Smooth muscle cell (in vitro differentiated cells): Measurements from ENCODE around the gene ENKD1. TPM values are rescaled to one million over a fixed set of nuclear protein-coding genes. Genes with fewer than 3 reads are reported as not detected.

ENCODE experiments used
- DNase-seq: peaks from one replicate; lab custom pipeline; 2025; ENCODE audit not compliant: unreplicated experiment; lab: John Stamatoyannopoulos, UW
- H2AFZ ChIP-seq: fragments of 200-600 bp; sonication (generic); 2 replicates; pipeline ENCODE4 v1.6.0; 2016; ENCODE audit warnings: antibody characterized with exemption, low read depth, mild to moderate bottlenecking
- H3F3A ChIP-seq: fragments of 200-600 bp; sonication (generic); 2 replicates; pipeline ENCODE4 v1.6.0; 2017; ENCODE audit warnings: antibody characterized with exemption, low read depth
- H3K27ac ChIP-seq: fragments of 200-600 bp; sonication (generic); 2 replicates; pipeline ENCODE4 v1.5.1; 2016; ENCODE audit warnings: low read depth, mild to moderate bottlenecking
- H3K27me3 ChIP-seq: fragments of 200-600 bp; sonication (generic); 2 replicates; pipeline ENCODE4 v1.6.1; 2016; ENCODE audit warnings: low read depth, mild to moderate bottlenecking
- H3K36me3 ChIP-seq: fragments of 200-600 bp; sonication (generic); 2 replicates; pipeline ENCODE4 v1.5.1; 2016; ENCODE audit warnings: low read depth
- H3K4me1 ChIP-seq: fragments of 200-600 bp; sonication (generic); 2 replicates; pipeline ENCODE4 v1.5.1; 2016; ENCODE audit warnings: low read depth
- H3K4me2 ChIP-seq: fragments of 200-600 bp; sonication (generic); 2 replicates; pipeline ENCODE4 v1.6.0; 2016; ENCODE audit warnings: mild to moderate bottlenecking
- H3K4me3 ChIP-seq: fragments of 200-600 bp; sonication (generic); 2 replicates; pipeline ENCODE4 v1.5.1; 2016; ENCODE audit warnings: mild to moderate bottlenecking
- H3K79me2 ChIP-seq: fragments of 200-600 bp; sonication (generic); 2 replicates; pipeline ENCODE4 v1.6.0; 2016; ENCODE audit warnings: low read depth, mild to moderate bottlenecking
- H3K9ac ChIP-seq: fragments of 200-600 bp; sonication (generic); 2 replicates; pipeline ENCODE4 v1.6.0; 2016; ENCODE audit warnings: low read depth
- H3K9me3 ChIP-seq: fragments of 200-600 bp; sonication (generic); replicated peaks from 2 replicates; pipeline ENCODE4 v1.5.1; 2016; ENCODE audit warnings: low read depth
- H4K20me1 ChIP-seq: fragments of 200-600 bp; sonication (generic); 2 replicates; pipeline ENCODE4 v1.6.0; 2016; ENCODE audit warnings: low read depth
- CTCF ChIP-seq: fragments of 200-600 bp; sonication (generic); IDR thresholded peaks from 2 replicates; pipeline ENCODE4 v1.5.1; 2017; ENCODE audit warnings: borderline replicate concordance, mild to moderate bottlenecking, antibody characterized with exemption; ENCODE audit not compliant: insufficient read depth, poor library complexity, severe bottlenecking
- WGBS: methylation state at CpG from one replicate; pipeline ENCODE4 v1.1.7; 2016; ENCODE audit warnings: low lambda C conversion rate; 5-methylcytosine and 5-hydroxymethylcytosine counted together
- polyA plus RNA-seq: library from polyadenylated mRNA; unstranded; fragments of >200 nt; fragmentation: Nextera tagmentation; extraction: Ambion mirVana; gene quantifications from 2 replicates; pipeline ENCODE4 v1.2.1, GENCODE V29; 2016
- total RNA-seq: library from RNA; depleted of rRNA; stranded (reverse); fragments of >200 nt; gene quantifications from 2 replicates; pipeline ENCODE4 v1.2.3, GENCODE V29; 2014

The ENKD1 gene
- total and polyA plus RNA-seq, 2 experiments from 2014 or later, result 9.8 to 14.2 TPM

GRCh38 chr16:67707790-67708189 is 41.2 kb upstream of the ENKD1 start:
- Histone ChIP-seq H3K4me3 (no peak overlapping the region), H3F3A (no peaks in the 10 kb centered on the region), H2AFZ (no peak overlapping the region), H4K20me1 (peaks cover 83% of the 10 kb centered on the region), H3K4me1 (no peaks in the 10 kb centered on the region), H3K36me3 (no peaks in the 10 kb centered on the region), H3K27ac (no peak overlapping the region), H3K4me2 (no peak overlapping the region), H3K27me3 (no peaks in the 10 kb centered on the region), H3K79me2 (peaks cover 71% of the 10 kb centered on the region), H3K9ac (no peak overlapping the region), H3K9me3 (no peaks in the 10 kb centered on the region)
- DNase-seq, result no peak
- WGBS, result 97% methylated on average over 5 of the region's 5 CpGs
- TF ChIP-seq CTCF, result no peak

GRCh38 chr16:67707210-67707609 is 40.7 kb upstream of the ENKD1 start:
- Histone ChIP-seq H3K79me2 (peaks cover 73% of the 10 kb centered on the region), H3K27ac (no peak overlapping the region), H3K27me3 (no peaks in the 10 kb centered on the region), H2AFZ (no peak overlapping the region), H4K20me1 (peaks cover 85% of the 10 kb centered on the region), H3K9me3 (no peaks in the 10 kb centered on the region), H3K9ac (no peak overlapping the region), H3K4me2 (no peak overlapping the region), H3K4me1 (no peaks in the 10 kb centered on the region), H3K4me3 (no peak overlapping the region), H3F3A (no peaks in the 10 kb centered on the region), H3K36me3 (no peaks in the 10 kb centered on the region)
- DNase-seq, result no peak
- 100% methylated on average over 4 of the region's 4 CpGs for WGBS
- no peak for TF ChIP-seq CTCF

DNA sequence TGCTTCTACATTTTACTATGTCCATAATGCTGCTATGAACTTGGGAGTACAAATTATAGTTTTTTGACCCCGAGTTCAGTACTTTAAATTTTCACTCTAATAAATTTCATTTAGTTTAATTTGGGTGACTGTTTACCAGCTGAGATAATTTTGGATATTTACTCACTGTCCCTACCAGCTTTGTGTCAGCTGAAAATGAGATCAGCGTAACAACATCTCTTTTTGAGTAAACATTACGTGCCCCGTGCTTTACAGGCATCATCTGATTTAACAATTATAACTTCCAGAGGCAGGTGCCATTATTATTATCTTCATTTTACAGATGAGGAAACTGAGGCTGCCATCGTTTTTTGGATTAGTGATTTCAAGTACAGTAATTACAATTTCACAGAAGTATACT is 37.6 kb upstream of the ENKD1 start:
- H3K36me3 ChIP-seq, result no peaks in the 10 kb centered on the region
- H3K4me1 ChIP-seq, result no peaks in the 10 kb centered on the region
- no peaks in the 10 kb centered on the region for H3K9me3 ChIP-seq
- TF ChIP-seq CTCF, result no peak
- no peak overlapping the region for H3K9ac ChIP-seq
- no peaks in the 10 kb centered on the region for H3F3A ChIP-seq
- H3K4me3 ChIP-seq, result no peak overlapping the region
- no peaks in the 10 kb centered on the region for H3K27me3 ChIP-seq
- DNase-seq, result no peak
- 95% methylated on average over 5 of the region's 5 CpGs for WGBS
- peaks cover 50% of the 10 kb centered on the region for H3K79me2 ChIP-seq
- H4K20me1 ChIP-seq, result peaks cover 57% of the 10 kb centered on the region
- no peak overlapping the region for H2AFZ ChIP-seq
- no peak overlapping the region for H3K4me2 ChIP-seq
- H3K27ac ChIP-seq, result no peak overlapping the region

- no peak for TF ChIP-seq CTCF
- Histone ChIP-seq H3K9me3 (no peaks in the 10 kb centered on the region), H3K4me1 (no peaks in the 10 kb centered on the region), H3K36me3 (no peaks in the 10 kb centered on the region), H3K27me3 (no peaks in the 10 kb centered on the region), H3F3A (no peaks in the 10 kb centered on the region), H4K20me1 (peaks cover 52% of the 10 kb centered on the region), H2AFZ (no peak overlapping the region), H3K27ac (no peak overlapping the region), H3K4me2 (no peak overlapping the region), H3K9ac (no peak overlapping the region), H3K4me3 (no peak overlapping the region), H3K79me2 (peaks cover 46% of the 10 kb centered on the region)
- DNase-seq, result no peak
- WGBS, result 77% methylated on average over 2 of the region's 2 CpGs
Measured at GRCh38 chr16:67703626-67704025, 37.1 kb upstream of the ENKD1 start.
